Pons (tissue), 1 donor: Measurements from ENCODE around the gene ACOT11.

ENCODE experiments used
- DNase-seq: peaks from one replicate; pipeline ENCODE4 v3.0.0-alpha.2; 2016; ENCODE audit warnings: low spot score

The ACOT11 gene

GRCh38 chr1:54645806-54646676 lies 98.0 kb downstream of the ACOT11 start:
- no peak for DNase-seq

GRCh38 chr1:54649130-54649898 lies 101.3 kb downstream of the ACOT11 start:
- no peak for DNase-seq

GRCh38 chr1:54649921-54650320 lies 101.9 kb downstream of the ACOT11 start:
- no peak for DNase-seq

GRCh38 chr1:54650417-54650816 lies 102.4 kb downstream of the ACOT11 start:
- no peak for DNase-seq

GRCh38 chr1:54651608-54652007 lies 103.6 kb downstream of the ACOT11 start:
- no peak for DNase-seq

- no peak for DNase-seq
Measured at GRCh38 chr1:54652168-54652567, 104.1 kb downstream of the ACOT11 start.

GRCh38 chr1:54653036-54653435 lies 105.0 kb downstream of the ACOT11 start:
- no peak for DNase-seq

GRCh38 chr1:54658164-54658913 lies 110.3 kb downstream of the ACOT11 start:
- no peak for DNase-seq
